ENCODE data around the gene BFSP1.

The BFSP1 gene

DNA sequence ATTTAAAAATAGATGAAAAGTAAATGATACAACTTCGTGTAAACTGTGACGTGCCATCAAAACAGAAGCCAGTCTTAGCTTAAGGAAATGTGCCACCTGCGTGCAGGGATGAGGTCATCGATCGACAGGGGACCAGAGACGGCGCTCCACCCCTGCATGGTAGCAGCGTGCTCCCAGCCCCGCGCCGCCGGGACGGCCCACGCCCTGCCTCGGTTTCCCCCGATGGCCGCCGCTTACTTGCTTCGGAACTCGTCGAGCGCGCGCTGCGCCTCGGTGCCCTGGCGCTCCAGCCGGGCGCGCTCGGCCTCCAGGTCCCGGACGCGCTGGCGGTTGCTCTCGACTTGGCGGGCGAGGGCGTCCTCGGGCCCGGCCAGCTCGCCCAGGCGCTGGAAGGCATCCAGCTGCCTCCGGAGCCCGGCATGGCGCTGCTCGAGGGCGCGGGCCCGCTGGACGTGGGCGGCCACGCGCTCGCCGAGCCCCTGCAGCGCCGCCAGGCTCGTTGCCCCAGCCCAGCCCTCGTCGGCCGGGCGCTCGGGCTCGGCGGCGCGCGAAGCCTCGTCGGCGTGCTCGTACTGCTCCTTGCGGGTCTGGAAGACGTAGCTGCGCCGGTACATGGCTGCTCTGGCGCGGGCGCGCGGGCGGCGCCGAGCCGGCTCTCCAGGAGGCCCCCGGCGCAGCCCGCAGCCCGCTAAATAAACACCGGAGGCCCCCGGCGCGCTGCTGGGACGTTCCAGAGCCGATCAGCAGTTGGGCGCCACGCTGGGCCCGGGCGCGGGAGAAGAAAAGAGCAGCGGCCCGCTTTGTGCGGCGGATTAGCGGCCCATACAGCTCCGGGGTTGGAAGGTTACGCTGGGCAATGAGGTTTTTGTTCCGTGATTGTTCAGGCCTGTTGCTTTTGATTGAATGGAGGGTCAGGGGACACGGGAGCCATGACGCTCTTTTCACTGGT is at the start of gene BFSP1:
BFSP1 (minus strand) TSS at position 664 of the 949 bp plus-strand sequence; CDS start at position 614, 50 bp downstream.
- peak in 1 of 2 donors; percentile 33 for DNase-seq (ENCODE audit: low read depth in 2 of 2)

DNA sequence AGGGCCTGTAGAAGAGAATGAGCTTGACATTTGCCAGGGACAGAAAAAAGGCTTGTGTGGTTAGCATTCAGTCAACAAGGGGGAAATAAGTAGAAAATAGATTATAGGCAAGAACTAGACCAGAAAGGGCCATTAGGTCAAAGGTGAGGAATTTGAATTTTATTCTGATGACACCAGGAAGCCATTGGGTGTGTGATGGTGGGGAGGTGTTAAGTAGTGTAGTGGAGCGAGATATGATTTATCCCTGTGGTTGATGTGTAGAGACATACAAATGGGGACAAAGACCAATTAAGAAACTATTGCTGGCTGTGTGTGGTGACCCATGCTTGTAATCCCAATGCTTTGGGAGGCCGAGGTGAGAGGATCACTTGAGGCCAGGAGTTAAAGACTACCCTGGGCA is 49.7 kb upstream of the BFSP1 start:
- DNase-seq (ENCODE audit: low read depth in 2 of 2), result no peak

DNA sequence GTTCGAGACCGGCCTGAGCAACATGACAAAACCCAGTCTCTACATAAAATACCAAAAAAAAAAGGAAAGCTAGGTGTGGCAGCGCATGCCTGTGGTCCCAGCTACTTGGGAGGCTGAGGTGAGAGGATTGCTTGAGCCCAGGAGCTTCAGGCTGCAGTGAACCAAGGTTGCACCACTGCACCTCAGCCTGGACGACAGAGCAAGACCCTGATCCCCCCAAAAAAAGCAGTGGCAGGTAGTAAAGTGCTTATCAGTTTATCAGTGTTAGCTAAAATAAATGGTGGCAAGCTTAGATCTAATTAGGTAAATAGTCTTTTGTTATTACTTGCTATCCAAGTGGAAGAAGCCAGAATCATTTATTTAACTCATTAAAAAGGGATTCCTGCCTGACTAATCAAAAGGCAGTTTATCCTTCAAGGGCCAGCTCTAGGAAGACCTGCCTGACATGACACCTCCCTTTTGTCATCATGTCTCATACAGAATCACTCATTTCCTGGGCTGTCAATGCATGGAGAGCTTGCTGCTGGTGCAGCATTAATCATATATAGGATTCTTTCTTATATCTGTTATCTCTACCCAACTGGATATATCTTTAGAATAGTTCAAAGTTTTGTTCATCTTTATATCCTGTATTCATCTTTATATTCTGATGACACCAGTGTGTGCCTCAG is 48.3 kb upstream of the BFSP1 start:
- no peak for DNase-seq (ENCODE audit: low read depth in 2 of 2)

DNA sequence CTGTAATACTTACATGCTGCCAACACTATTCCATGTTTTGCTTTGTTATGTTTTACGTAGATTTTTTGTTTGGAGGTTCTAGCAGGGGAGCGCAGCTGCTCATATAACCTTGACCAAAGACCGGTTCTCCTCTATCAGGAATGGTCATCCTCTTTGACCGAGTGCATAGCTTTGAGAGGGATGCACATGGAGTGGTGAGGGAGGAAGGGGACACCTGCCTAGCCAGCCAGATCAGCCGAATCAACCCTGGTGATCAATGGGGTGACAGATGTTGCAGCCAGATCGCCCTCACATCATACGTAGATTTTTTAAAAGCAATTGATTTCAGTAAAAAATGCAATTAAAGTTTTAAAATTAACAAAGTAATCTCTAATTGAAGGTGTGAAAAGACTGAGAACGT is 45.0 kb upstream of the BFSP1 start:
- DNase-seq (ENCODE audit: low read depth in 2 of 2), result no peak

DNA sequence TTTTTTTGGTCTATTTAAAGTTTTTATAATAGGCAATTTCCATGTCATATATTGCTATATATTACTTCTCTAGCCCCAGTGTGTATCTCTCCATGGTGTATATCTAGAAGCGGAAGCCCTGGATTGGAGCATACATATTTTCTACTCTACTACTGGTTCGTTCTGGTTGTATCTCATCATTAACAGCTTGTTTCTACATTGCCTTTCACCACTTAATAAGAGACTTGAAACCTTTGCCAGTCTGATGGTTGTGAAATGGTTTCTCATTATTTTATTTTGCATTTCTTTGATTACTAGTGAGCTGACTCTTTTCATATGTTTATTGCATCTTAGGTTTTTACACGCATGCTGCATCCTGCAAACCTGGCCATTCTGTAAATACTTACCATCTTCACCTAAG is 42.3 kb upstream of the BFSP1 start:
- DNase-seq (ENCODE audit: low read depth in 2 of 2), result no peak

DNA sequence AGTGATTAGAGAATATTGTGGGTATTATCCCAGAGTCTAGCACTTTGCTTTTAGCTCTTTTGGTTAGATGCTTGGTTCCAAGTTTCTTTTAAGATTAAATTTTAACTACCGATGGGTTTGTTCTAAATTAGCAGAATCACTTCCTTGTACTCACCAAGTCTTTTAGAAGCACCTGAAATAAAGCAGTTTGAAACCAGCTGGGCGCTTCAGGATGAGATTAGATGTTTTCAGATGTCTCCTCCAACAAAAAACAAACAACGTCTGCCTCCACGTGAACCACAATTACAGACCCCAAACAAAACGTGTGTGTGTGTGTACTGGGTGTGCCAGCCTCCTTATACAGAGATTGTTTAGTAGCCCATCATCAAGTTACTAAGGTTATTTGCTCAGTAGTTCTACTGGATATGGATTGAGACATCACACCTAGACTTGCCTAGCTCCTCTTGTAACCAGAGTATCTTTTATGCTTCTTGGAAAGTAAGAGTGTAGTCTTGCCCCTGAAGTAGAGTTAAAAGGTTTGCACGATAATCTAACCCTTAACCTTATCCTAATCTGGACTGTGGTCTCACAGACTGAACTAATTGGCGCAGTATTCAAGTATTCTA is 41.0 kb upstream of the BFSP1 start:
- DNase-seq (ENCODE audit: low read depth in 2 of 2), result no peak

DNA sequence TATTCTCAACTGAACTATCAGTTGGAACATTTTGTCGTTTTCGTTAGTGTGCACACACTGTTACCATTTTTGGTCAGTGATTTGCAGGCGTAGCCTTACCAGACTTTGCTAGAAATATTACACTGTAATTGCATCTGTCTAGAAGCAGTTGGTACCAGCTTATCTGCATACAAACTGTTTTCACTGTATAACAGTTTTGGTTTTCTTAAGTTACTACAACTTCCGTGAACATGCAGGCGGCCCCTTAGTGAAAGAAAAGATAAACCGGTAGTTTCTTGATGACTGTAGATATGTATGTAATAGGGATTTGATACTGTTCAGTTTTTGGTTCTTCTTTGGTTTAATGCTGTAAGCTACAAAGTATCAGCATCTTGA is 40.0 kb upstream of the BFSP1 start:
- no peak for DNase-seq (ENCODE audit: low read depth in 2 of 2)

DNA sequence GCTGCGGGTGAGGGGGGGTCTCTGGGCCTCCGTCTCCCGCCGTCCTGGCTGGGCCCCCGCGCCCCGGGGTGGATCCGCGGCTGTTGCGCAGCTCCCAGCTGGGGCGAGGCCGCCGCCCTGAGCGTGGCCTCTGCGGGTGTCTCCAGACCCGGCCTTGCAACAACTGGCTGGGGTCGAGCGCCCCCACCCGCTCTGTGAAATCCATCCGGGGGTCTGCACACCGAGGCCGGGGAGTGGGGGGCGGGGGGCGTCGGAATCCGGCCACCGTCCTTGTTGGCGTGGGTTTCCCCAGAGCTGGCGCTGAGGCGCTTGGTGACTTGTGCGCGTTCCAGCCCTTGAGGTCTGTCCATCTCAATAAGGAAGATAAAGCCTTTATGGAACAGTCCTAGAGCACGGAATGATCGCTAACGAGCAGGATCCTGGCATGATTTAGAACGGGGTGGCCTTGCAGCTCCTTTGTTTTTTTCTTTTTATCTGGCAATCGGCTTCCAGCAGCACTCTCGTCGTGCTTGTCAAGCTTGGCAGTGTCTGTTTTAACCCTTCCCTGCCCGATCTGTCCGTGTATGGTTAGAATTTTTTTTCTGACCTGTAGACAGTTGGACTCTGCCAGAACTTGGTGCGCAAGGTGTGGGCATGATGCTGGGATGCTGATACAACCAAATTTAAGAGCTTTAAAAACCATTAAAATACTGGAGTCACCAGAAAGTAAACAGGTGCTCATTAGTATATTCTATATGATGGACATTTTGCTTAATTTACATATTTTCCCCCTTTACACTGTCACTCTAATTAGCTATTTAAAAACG is 39.4 kb upstream of the BFSP1 start:
- DNase-seq (ENCODE audit: low read depth in 2 of 2), result no peak

DNA sequence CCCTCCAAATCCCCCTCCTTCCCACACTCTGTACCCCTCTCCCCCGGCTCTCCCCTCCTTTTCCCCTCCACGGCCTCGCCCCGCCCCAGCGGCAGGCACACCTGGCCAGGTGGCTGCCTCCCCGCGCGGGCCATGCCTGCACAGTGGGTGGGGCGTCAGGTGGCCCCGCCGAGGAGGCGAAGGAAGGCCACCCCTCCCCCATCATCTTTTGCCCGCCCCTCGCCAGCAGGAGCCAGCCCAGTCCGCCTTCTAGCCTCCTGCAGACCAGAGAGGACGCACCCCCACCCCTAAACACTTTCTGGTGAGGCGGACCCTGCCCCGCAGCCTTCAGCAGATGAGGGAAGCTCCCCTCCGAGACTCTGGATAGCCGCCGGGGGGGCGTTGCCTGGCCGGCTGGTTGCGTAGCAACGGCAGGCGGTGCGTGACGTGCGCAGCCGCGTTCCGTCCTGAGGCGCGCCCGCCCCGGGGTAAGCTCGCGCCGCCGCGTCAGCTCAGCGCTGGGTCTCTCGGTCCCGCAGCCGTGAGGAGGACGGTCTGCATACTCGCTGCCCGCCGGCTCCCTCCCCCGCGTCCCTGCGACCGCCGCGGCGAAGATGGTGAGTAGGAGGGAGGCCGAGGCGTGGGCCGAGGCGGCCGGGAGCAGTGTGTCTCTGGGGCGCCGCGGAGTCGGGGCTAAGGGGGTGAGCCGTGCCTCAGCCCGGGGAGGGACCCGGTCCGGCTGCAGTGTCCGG is 38.6 kb upstream of the BFSP1 start, which contains the start of gene DSTN:
DSTN (plus strand) TSS at position 460 of the 731 bp plus-strand sequence; CDS start at position 594, 134 bp downstream.
- peak; percentile 73 to 74 for DNase-seq (ENCODE audit: low read depth in 2 of 2)

DNA sequence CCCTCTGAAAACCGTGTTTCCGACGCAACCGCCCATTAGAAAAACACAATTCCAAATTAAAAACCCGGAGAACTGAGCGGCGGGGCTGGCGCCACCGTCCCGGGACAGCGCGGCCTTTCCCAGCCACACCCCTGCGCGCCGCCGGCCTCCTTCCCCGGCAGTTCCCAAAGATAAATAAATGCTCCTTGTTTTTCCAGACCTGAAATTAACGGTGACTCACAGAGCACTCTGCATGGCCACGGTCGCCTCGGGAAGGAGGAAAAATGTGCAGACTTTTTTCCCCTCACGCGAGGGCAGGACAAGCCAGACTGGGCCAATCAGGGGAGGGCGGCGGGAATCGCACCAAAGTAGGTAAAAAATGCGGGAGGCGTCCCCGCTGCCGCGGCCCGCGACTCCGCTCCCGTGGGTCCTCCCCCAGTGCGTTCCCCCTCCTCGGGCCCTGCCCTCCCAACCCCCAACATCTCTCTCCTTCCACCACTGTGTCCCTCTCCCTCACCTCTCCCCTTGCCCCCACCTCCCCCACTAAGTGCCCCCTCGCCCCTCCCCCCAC is 37.9 kb upstream of the BFSP1 start:
- DNase-seq (ENCODE audit: low read depth in 2 of 2), result no peak

DNA sequence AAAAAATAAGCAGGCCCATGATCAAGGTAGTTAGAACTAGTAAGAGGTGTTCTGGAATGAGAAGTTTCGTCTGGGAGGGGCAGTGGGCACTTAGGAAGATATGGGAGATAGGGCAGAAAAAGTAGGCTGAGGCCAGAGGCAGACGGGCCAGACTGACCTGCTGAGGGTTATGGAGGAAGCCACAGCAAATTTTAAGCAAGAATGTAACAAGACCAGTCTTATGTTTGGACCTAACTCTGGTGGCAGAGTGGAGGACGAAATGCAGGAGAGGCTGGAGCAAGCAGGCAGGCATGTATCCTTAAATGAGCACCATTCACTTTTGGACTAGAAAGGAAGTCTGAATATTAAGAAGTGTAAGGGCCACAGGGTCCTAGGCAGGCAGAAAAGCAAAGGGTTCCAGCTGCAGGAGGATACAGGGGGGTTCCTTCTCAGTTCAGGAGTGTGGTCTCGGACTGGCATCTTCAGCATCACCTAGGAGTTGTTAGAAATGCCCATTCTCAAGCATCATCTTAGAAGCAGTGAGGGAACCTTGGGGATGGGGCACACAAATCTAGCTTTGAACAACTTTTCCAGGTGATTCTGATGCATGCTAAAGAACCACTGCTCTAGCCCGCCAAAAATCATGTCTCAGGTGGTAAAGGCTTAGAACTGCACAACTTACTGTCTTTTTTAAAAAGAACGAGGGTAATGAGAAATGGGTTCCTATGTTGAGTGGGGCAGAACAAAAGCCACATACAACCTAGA is 37.0 kb upstream of the BFSP1 start:
- no peak for DNase-seq (ENCODE audit: low read depth in 2 of 2)

DNA sequence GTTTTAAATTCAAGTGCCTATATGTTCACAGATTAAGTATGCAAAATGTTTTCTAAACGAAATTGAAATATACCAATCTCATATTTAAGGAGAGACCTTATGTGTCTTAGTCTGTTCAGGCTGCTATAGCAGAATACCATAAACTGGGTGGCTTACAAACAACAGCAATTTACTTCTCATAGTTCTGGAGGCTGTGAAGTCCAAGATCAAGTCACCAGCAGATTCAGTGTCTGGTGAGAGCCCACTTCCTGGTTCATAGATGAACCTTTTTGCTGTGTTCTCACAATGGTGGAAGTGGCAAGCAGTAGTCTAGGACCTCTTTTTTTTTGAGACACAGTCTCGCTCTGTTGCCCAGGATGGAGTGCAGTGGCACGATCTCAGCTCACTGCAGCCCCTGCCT is 35.2 kb upstream of the BFSP1 start:
- DNase-seq (ENCODE audit: low read depth in 2 of 2), result no peak

DNA sequence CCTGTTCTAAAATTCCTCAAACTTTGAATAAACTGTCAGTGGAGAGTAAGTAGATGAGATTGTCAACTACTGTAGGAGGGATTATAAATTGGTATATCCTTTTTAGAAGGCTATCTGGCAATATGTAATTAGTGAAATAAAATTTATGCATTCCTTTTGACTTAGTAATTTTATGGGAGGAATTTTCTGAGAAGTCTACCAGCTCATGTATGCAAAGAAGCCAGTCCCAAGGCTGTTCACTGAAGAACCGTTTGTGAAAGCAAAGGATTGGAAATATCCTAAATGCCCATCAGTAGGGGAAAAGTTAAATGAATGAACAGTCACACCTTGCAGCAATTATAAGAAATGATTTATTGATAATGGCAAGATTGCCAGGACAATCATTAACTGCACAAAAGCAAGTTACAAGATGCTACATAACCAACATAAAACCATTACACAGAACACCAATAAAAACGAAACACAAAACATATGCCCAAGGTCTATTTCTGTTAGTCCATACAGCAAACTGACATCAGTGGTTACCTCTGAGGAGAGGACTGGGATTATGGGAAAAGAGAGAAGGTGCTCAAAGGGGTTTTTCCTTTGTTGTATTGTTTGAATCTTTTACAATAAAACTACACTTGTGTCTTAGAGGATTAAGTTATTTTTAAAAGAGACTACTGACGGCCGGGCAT is 34.1 kb upstream of the BFSP1 start:
- no peak for DNase-seq (ENCODE audit: low read depth in 2 of 2)

DNA sequence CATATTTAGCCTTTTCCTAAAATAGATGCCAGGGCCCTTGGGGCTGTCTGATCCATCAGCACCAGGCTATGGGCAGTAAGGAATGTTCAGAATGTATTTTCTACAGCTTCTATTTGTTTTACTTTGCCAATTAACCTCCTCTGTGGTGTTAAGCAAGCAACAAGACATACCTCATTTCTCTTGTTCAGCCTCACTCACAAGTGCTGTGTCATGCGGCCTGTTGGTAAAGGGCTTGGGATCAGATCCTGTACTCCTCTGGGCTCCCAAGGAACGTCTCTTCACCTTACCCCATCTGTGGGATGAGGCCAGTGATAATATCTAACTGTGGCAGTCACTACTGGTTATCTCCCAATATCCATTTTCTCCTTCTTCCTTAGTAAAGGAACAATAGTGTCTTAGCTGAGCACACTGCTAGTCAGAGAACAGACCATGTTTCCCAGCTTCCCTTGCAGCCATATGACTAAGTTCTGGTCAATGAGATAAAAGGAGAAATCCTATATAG is 31.7 kb upstream of the BFSP1 start:
- DNase-seq (ENCODE audit: low read depth in 2 of 2), result no peak

DNA sequence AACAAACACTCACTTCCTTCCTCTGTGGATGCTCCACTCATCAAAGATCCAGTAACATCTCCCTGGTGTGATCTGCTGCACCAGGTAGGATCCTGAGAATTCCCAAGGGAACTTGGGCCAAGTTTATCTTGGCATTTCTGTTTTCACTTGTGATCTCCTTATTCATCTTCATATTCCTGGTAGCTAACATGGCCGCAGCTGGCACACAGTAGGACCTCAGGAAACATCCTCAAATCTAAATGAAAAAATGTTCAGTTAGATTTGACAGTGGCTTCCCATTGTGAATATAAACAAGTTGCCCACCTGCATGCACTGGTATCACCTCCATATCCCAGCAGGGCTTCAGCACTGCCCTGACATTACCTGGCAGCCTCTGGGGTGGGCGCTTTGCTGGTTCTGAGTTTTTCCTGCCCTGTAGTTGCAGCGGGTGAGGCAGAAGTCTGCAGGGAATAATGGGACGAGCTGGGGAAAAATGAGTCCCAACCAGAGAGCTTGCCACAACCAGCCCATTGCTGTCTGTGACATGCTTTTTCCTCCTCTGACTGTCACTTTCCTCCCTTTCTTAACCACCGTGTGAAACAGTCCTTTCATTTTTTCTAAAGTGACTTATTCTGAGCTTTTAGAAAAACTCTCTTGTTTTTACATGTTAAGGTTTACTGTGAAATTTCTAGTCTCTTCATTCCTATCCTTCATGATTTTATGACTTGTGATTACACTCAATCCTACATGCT is 29.3 kb upstream of the BFSP1 start:
- no peak for DNase-seq (ENCODE audit: low read depth in 2 of 2)

DNA sequence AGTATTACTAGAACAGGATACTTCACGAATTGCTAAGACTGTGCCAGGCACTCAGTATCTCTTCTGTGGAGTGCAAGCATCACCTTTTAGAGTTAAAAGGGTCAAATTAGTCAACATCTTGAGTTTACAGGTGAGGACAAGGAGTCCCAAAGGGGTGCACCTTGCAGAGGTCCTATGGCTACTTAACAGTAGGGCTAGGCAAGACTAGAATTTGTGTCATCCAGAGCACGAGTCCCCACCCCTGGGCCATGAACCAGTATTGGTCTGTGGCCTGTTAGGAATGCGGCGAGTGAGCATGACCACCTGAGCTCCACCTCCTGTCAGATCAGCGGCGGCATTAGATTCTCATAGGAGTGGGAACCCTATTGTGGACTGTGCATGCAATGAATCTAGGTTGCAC is 28.2 kb upstream of the BFSP1 start:
- no peak for DNase-seq (ENCODE audit: low read depth in 2 of 2)

DNA sequence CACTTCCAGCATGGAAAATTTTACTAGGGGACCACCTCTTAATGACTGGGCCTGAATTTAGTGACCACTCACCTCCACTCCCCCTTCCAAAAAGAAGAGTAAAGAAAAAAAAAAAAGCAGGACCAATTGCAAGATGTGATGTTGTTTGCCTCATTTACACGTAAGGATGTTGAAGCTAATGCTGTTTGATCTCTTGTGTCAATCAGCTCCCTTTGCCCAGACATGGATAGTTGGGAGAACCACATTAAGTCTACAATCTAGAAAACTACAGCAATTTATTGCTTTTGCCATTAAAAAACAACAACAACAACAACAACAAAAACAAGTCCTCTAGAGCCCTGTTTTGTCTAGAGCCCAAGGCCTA is 27.7 kb upstream of the BFSP1 start:
- no peak for DNase-seq (ENCODE audit: low read depth in 2 of 2)

DNA sequence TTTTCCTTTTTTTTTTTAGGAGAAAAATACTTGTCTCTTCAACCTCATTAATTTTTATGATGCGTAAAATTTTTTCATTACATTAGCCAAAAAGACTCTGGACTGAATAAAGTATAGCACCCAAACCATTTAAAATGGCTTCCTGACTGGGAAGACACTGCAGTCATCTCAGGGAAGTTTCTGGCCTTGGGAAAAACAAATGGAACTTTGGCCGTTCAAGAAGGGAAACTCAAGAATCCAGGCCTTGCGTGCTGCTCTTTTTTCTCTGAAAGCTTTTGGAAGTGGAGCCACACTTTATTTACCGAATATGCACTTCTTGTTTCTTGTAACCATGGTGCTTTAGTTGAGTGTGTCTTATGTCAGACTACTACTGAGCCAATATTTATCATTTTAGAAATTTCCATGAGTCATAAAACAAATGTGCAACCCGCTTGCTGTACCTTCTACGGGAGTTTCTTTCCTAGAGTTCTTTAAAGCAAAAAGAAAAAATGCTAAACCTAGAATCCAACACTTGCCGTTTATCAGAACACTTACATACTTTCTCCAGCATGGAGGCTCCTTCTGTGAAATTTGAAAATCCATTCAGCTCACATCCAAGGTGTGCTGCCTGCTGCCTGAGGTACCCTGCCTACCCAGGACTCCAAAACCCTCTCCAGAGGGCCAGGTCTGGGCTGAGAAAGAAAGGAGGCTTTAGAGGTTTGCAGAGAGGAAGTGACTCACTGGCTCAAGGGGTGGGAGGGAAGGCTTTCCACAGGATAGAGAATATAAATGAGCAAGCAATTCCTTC is 27.2 kb upstream of the BFSP1 start:
- DNase-seq (ENCODE audit: low read depth in 2 of 2), result no peak

Data from activated CD8-positive, alpha-beta memory T cell treated with anti-CD3 and anti-CD28 coated beads for 4 hours (primary cell).